ENCODE results near the gene FOXRED2. TPM values are rescaled to one million over a fixed set of nuclear protein-coding genes. Genes with fewer than 3 reads are reported as not detected.

FOXRED2 gene
- total RNA-seq, 1 experiment from 2014 or later, result 60.4 TPM

DNA sequence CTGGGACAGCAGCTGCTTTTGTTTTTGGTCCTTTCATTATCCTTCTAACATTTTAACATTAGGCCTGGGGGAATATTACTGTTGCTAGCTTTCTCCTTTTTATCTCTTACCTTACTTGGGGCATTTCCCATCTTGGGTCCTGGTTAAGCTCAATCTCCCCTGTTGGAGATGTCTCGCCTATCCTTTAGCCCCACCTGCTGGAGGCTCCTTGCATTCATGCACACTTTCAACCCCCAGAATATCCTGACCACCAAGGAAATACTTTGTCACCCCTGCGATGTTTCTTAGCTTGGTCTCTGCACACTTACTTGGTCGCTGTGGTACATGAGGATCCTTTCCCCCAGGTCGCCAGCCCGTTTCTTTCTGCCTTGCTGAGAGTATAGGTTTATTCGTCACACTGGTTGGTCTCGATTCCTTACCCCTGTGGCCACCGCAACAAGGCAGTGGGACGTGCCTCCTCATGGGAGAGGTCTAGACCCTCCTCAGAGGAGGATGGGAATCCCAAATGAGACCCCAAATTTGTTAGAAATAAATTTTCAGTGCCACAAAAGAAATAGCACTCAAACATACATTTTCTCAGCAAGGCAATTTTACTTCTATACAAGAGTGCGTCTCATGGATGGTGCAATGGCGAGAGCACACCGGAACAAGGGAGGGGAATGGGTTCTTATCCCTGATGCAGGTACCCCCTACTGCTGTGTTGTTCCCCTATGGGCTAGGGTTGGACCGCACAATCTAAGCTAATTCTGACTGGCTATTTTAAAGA is 20.0 kb downstream of the FOXRED2 start:
- TF ChIP-seq EZH2 (IDR thresholded peaks at IDR 0.05; ENCODE audit: borderline replicate concordance, low read depth, low read length, poor library complexity, severe bottlenecking), result no peak
- TF ChIP-seq, protein P1, sequence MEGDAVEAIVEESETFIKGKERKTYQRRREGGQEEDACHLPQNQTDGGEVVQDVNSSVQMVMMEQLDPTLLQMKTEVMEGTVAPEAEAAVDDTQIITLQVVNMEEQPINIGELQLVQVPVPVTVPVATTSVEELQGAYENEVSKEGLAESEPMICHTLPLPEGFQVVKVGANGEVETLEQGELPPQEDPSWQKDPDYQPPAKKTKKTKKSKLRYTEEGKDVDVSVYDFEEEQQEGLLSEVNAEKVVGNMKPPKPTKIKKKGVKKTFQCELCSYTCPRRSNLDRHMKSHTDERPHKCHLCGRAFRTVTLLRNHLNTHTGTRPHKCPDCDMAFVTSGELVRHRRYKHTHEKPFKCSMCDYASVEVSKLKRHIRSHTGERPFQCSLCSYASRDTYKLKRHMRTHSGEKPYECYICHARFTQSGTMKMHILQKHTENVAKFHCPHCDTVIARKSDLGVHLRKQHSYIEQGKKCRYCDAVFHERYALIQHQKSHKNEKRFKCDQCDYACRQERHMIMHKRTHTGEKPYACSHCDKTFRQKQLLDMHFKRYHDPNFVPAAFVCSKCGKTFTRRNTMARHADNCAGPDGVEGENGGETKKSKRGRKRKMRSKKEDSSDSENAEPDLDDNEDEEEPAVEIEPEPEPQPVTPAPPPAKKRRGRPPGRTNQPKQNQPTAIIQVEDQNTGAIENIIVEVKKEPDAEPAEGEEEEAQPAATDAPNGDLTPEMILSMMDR (conservative IDR thresholded peaks at IDR 0.05; ENCODE audit: low read depth, low read length), result peak; percentile 60
- no TSS peak for BruUV-seq (replicated peaks)
- no peaks in the 10 kb centered on the region for H3K9me3 ChIP-seq (ENCODE audit: low read depth, low read length, poor library complexity, severe bottlenecking)
- H3K36me3 ChIP-seq (ENCODE audit: insufficient read depth, low read length, poor library complexity, severe bottlenecking), result peaks cover 35% of the 10 kb centered on the region
- no peak overlapping the region for H3K27ac ChIP-seq (ENCODE audit: low read depth, low read length, poor library complexity, severe bottlenecking)
- intact Hi-C loops (cut with micrococcal nuclease; ENCODE audit: unreplicated experiment), result no loop called here
- CTCF ChIA-PET, result interaction anchor here (0.6 to 1.6 kb wide), 7 partner anchors 9 to 342 kb away, joined by 3 to 10 read pairs (median 5); no protein-coding TSS in a partner anchor
- POLR2A ChIA-PET (ENCODE audit: low non-redundant PET), result no interaction called here
- H3K4me3 ChIP-seq (ENCODE audit: low read depth, low read length, poor library complexity, severe bottlenecking), result no peak overlapping the region
- H3K27me3 ChIP-seq (replicated peaks; ENCODE audit: insufficient read depth, low read depth, low read length, poor library complexity), result no peaks in the 10 kb centered on the region
- DNase-seq (ENCODE audit: low spot score), result peak; percentile 61
- H3K4me1 ChIP-seq (ENCODE audit: insufficient read depth, low read length, poor library complexity, severe bottlenecking), result no peaks in the 10 kb centered on the region

DNA sequence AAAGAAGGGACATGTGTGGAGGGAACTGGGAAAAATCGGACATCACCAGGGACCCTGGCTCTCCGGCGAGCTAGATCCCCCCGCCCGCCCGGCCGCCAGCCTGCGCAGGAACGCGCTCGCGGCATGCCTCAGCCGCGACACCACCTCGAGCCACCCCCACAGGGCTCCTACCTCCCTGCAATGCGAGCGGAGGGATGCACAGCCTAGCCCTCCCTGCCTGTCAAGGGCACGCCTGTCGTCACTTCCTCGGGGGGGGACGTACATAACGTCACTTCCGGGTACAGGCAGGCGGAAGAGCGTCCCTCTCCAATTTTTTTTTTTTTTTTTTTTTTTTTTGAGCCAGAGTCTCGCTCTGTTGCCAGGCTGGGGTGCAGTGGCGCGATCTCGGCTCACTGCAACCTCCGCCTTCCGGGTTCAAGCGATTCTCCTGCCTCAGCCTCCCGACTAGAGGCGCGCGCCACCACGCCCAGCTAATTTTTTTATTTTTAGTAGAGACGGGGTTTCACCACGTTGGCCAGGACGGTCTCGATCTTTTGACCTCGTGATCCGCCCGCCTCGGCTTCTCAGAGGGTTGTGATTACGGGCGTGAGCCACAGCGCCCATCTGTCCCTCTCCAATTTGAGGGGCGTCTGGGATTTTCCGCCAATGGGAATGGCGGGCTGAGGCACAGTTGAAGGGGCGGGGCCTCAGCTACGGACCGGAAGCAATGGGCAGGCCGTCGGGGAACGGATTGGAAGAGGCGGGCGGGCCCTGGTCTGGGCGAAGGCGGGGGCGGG is 25.3 kb downstream of the FOXRED2 start, which contains the start of gene TXN2:
TSS of gene TXN2 (minus strand) at position 248 of the 776 bp plus-strand sequence. CDS start 803 bp downstream, outside the sequence.
- no TSS peak for BruUV-seq (replicated peaks)
- Histone ChIP-seq H3K27ac (ENCODE audit: low read depth, low read length, poor library complexity, severe bottlenecking) (peak within 1 kb of the TSS; percentile 99), H3K4me1 (ENCODE audit: insufficient read depth, low read length, poor library complexity, severe bottlenecking) (peaks cover 8% of the 10 kb centered on the region), H3K9me3 (ENCODE audit: low read depth, low read length, poor library complexity, severe bottlenecking) (no peaks in the 10 kb centered on the region), H3K36me3 (ENCODE audit: insufficient read depth, low read length, poor library complexity, severe bottlenecking) (peaks cover 21% of the 10 kb centered on the region), H3K27me3 (replicated peaks; ENCODE audit: insufficient read depth, low read depth, low read length, poor library complexity) (no peaks in the 10 kb centered on the region), H3K4me3 (ENCODE audit: low read depth, low read length, poor library complexity, severe bottlenecking) (peak within 1 kb of the TSS; percentile 58)
- intact Hi-C loops (cut with micrococcal nuclease; ENCODE audit: unreplicated experiment), result no loop called here
- DNase-seq (ENCODE audit: low spot score), result peak; percentile 98
- ChIA-PET POLR2A (ENCODE audit: low non-redundant PET) (interaction anchor here (0.7 to 1.0 kb wide), 3 partner anchors 26 to 133 kb away, joined by 3 to 14 read pairs (median 10); partner anchors contain the start of gene FOXRED2), CTCF (interaction anchor here (0.6 to 1.0 kb wide), 2 partner anchors 10 to 27 kb away, joined by 3 to 8 read pairs; no protein-coding TSS in a partner anchor)
- TF ChIP-seq EZH2 (IDR thresholded peaks at IDR 0.05; ENCODE audit: borderline replicate concordance, low read depth, low read length, poor library complexity, severe bottlenecking), result no peak
- TF ChIP-seq, protein P1 (conservative IDR thresholded peaks at IDR 0.05; ENCODE audit: low read depth, low read length), result no peak

DNA sequence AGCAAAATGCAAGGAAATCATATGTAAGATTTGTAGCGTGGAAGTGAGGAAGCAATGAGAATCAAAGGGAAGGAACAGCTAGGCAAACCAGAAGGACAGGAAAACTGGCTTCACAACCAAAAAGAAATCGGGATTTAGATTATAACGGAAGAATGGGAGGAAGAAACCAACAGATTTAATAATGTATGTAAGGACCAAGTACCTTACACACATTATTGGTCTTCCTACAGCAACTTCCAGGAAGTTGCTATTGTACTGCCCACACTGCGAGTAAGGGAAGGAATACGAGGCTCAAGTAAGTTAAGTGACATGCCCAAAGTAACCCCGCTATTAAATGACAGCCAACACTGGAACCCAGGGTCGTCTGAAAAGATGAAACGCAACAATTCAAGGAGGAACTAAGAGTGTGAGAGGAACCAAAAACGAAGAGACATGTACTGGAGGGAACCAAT is 25.9 kb downstream of the FOXRED2 start:
- no peak for DNase-seq (ENCODE audit: low spot score)
- Histone ChIP-seq H3K4me3 (ENCODE audit: low read depth, low read length, poor library complexity, severe bottlenecking) (peak overlapping the region; percentile 58), H3K27me3 (replicated peaks; ENCODE audit: insufficient read depth, low read depth, low read length, poor library complexity) (no peaks in the 10 kb centered on the region), H3K4me1 (ENCODE audit: insufficient read depth, low read length, poor library complexity, severe bottlenecking) (peaks cover 8% of the 10 kb centered on the region), H3K27ac (ENCODE audit: low read depth, low read length, poor library complexity, severe bottlenecking) (peak overlapping the region; percentile 99), H3K9me3 (ENCODE audit: low read depth, low read length, poor library complexity, severe bottlenecking) (no peaks in the 10 kb centered on the region), H3K36me3 (ENCODE audit: insufficient read depth, low read length, poor library complexity, severe bottlenecking) (peaks cover 23% of the 10 kb centered on the region)
- ChIA-PET POLR2A (ENCODE audit: low non-redundant PET) (no interaction called here), CTCF (no interaction called here)
- BruUV-seq (replicated peaks), result TSS peak; percentile 71
- TF ChIP-seq, protein P1 (conservative IDR thresholded peaks at IDR 0.05; ENCODE audit: low read depth, low read length), result no peak
- no peak for TF ChIP-seq EZH2 (IDR thresholded peaks at IDR 0.05; ENCODE audit: borderline replicate concordance, low read depth, low read length, poor library complexity, severe bottlenecking)
- intact Hi-C loops (cut with micrococcal nuclease; ENCODE audit: unreplicated experiment), result no loop called here
